Thymus (tissue), 11 donors: Measurements from ENCODE around the gene GPS1. TPM values are rescaled to one million over a fixed set of nuclear protein-coding genes. Genes with fewer than 3 reads are reported as not detected.
A peak's percentile ranks its signal among the peaks of the same experiment; 100 is the strongest.

Experiments used
- DNase-seq, 9 donors: peaks; one replicate each; pipeline ENCODE4 v3.0.0-alpha.2; 2013; ENCODE audit warnings: low spot score in 9 of 9, low read depth in 6 of 9, missing footprints in 1 of 9
- H3K27ac ChIP-seq, 2 donors: one replicate each; pipeline ENCODE4 v1.5.1; 2013; ENCODE audit warnings: control low read depth in 1 of 2, low read depth in 1 of 2, low read length in 1 of 2, mild to moderate bottlenecking in 1 of 2, moderate library complexity in 1 of 2
- H3K27me3 ChIP-seq, 2 donors: one replicate each; pipeline ENCODE4 v1.5.1; 2013; ENCODE audit warnings: low read length in 1 of 2; ENCODE audit not compliant: control insufficient read depth in 2 of 2, insufficient read depth in 1 of 2
- H3K36me3 ChIP-seq, 2 donors: one replicate each; pipeline ENCODE4 v1.5.1; 2013; ENCODE audit warnings: low read length in 1 of 2, mild to moderate bottlenecking in 1 of 2, moderate library complexity in 1 of 2; ENCODE audit not compliant: control insufficient read depth in 2 of 2, insufficient read depth in 2 of 2
- H3K4me1 ChIP-seq, 2 donors: one replicate each; pipeline ENCODE4 v1.5.1; 2013; ENCODE audit warnings: low read length in 2 of 2; ENCODE audit not compliant: control insufficient read depth in 2 of 2, insufficient read depth in 2 of 2
- H3K4me3 ChIP-seq, 2 donors: one replicate each; pipeline ENCODE4 v1.5.1; 2013; ENCODE audit warnings: low read length in 2 of 2, control low read depth in 1 of 2, mild to moderate bottlenecking in 1 of 2
- H3K9me3 ChIP-seq, 2 donors: one replicate each; pipeline ENCODE4 v1.5.1; 2013; ENCODE audit warnings: low read length in 1 of 2, mild to moderate bottlenecking in 1 of 2; ENCODE audit not compliant: control insufficient read depth in 2 of 2, insufficient read depth in 1 of 2
- WGBS: extraction: QIAGEN DNeasy Blood & Tissue Kit; methylation state at CpG from one replicate; pipeline ENCODE4 v1.1.7; 2013; 5-methylcytosine and 5-hydroxymethylcytosine counted together
- polyA plus RNA-seq: library from polyadenylated mRNA; stranded (reverse); fragments of 200-250 nt; gene quantifications from one replicate; pipeline ENCODE4 v1.2.3, GENCODE V29; 2013
- total RNA-seq: library from RNA; stranded (reverse); fragments of 120-200 nt; gene quantifications from one replicate; pipeline ENCODE4 v1.2.4, GENCODE V29; 2013
- donor health status: healthy.

The GPS1 gene
- total and polyA plus RNA-seq, 2 donors, result 75.8 to 98.3 TPM

GRCh38 chr17:82018152-82018988, 33.3 kb upstream of the GPS1 start:
- peaks cover 0 to 5% of the 10 kb centered on the region in 2 donors for H3K9me3 ChIP-seq
- DNase-seq, result no peak
- no peaks in the 10 kb centered on the region for H3K27me3 ChIP-seq
- H3K4me1 ChIP-seq, result peaks cover 8 to 20% of the 10 kb centered on the region in 2 donors
- no peak overlapping the region for H3K27ac ChIP-seq
- H3K4me3 ChIP-seq, result no peak overlapping the region
- H3K36me3 ChIP-seq, result peaks cover 10 to 16% of the 10 kb centered on the region in 2 donors
- WGBS, result 95% methylated on average over 19 of the region's 19 CpGs

GRCh38 chr17:82018989-82019689, 32.6 kb upstream of the GPS1 start:
- Histone ChIP-seq H3K9me3 (peaks cover 0 to 5% of the 10 kb centered on the region in 2 donors), H3K27ac (no peak overlapping the region), H3K36me3 (peaks cover 10 to 16% of the 10 kb centered on the region in 2 donors), H3K4me1 (peaks cover 12 to 28% of the 10 kb centered on the region in 2 donors), H3K27me3 (no peaks in the 10 kb centered on the region), H3K4me3 (no peak overlapping the region)
- no peak for DNase-seq
- WGBS, result 96% methylated on average over 33 of the region's 33 CpGs

GRCh38 chr17:82019690-82020571, 31.8 kb upstream of the GPS1 start:
- Histone ChIP-seq H3K9me3 (peaks cover 0 to 5% of the 10 kb centered on the region in 2 donors), H3K27me3 (no peaks in the 10 kb centered on the region), H3K4me3 (no peak overlapping the region), H3K4me1 (peaks cover 14 to 35% of the 10 kb centered on the region in 2 donors), H3K27ac (no peak overlapping the region), H3K36me3 (peaks cover 10 to 16% of the 10 kb centered on the region in 2 donors)
- 83% methylated on average over 34 of the region's 34 CpGs for WGBS
- DNase-seq, result peak in 3 of 9 donors; percentile 45 to 56 (median 49)

- H3K27ac ChIP-seq, result no peak overlapping the region
- H3K27me3 ChIP-seq, result no peaks in the 10 kb centered on the region
- H3K9me3 ChIP-seq, result peaks cover 0 to 5% of the 10 kb centered on the region in 2 donors
- peaks cover 10 to 16% of the 10 kb centered on the region in 2 donors for H3K36me3 ChIP-seq
- no peak for DNase-seq
- 96% methylated on average over 14 of the region's 14 CpGs for WGBS
- H3K4me3 ChIP-seq, result no peak overlapping the region
- peaks cover 14 to 35% of the 10 kb centered on the region in 2 donors for H3K4me1 ChIP-seq
Observed at GRCh38 chr17:82020572-82021106, 31.1 kb upstream of the GPS1 start.

- WGBS, result 67% methylated on average over 25 of the region's 25 CpGs
- peaks cover 14 to 20% of the 10 kb centered on the region in 2 donors for H3K36me3 ChIP-seq
- DNase-seq, result peak in 4 of 9 donors; percentile 37 to 72 (median 58)
- H3K27me3 ChIP-seq, result no peaks in the 10 kb centered on the region
- peaks cover 14 to 35% of the 10 kb centered on the region in 2 donors for H3K4me1 ChIP-seq
- no peak overlapping the region for H3K27ac ChIP-seq
- H3K9me3 ChIP-seq, result peaks cover 0 to 5% of the 10 kb centered on the region in 2 donors
- H3K4me3 ChIP-seq, result peak overlapping the region; percentile 70 to 84
Observed at GRCh38 chr17:82021107-82021899, 30.4 kb upstream of the GPS1 start.

- H3K36me3 ChIP-seq, result peaks cover 15 to 20% of the 10 kb centered on the region in 2 donors
- H3K27ac ChIP-seq, result no peak overlapping the region
- peak overlapping the region; percentile 70 to 84 for H3K4me3 ChIP-seq
- DNase-seq, result no peak
- H3K27me3 ChIP-seq, result no peaks in the 10 kb centered on the region
- peaks cover 14 to 35% of the 10 kb centered on the region in 2 donors for H3K4me1 ChIP-seq
- H3K9me3 ChIP-seq, result peaks cover 0 to 5% of the 10 kb centered on the region in 2 donors
- WGBS, result 11% methylated on average over 10 of the region's 10 CpGs
Observed at GRCh38 chr17:82021900-82022309, 29.8 kb upstream of the GPS1 start.

GRCh38 chr17:82022310-82022980, 29.3 kb upstream of the GPS1 start, which contains the start of gene CENPX:
Gene CENPX, minus strand, starts transcription at chr17:82022878. Its CDS starts 17 bp downstream, at chr17:82022861.
- Histone ChIP-seq H3K36me3 (peaks cover 18 to 20% of the 10 kb centered on the region in 2 donors), H3K27me3 (no peaks in the 10 kb centered on the region), H3K27ac (peak within 1 kb of the TSS in 1 of 2 donors; percentile 43), H3K4me1 (peaks cover 14 to 35% of the 10 kb centered on the region in 2 donors), H3K9me3 (peaks cover 0 to 3% of the 10 kb centered on the region in 2 donors), H3K4me3 (peak within 1 kb of the TSS; percentile 75 to 84)
- no peak for DNase-seq
- WGBS, result under 1% methylated on average over 64 of the region's 64 CpGs
